HUDEP-2 (cell line): ENCODE data around the gene SOCS2.
"Not testable (repeated sequence)": the region's sequence is repeated elsewhere in the genome, so short reads cannot be mapped to it uniquely, and the experiment has no call there.

Experiments used
- DNase-seq, 76 experiments: peaks; one replicate each; lab custom pipeline; 2025; ENCODE audit not compliant: unreplicated experiment in 76 of 76; lab: John Stamatoyannopoulos, UW

Gene SOCS2

GRCh38 chr12:93571925-93572711 lies at the start of gene SOCS2:
TSS of gene SOCS2 (plus strand) at chr12:93572675. CDS start at chr12:93572898, 223 bp downstream.
- peak in 52 of 76 experiments; percentile 6 to 71 (median 45) for DNase-seq

GRCh38 chr12:93524386-93525133 lies 47.9 kb upstream of the SOCS2 start:
- DNase-seq: no peak

GRCh38 chr12:93526786-93527428 lies 45.6 kb upstream of the SOCS2 start:
- DNase-seq: peak in 1 of 76 experiments; percentile 6

- no peak for DNase-seq
Observed at GRCh38 chr12:93530358-93530757, 42.1 kb upstream of the SOCS2 start.

GRCh38 chr12:93533310-93533709 lies 39.2 kb upstream of the SOCS2 start:
- DNase-seq: no peak

GRCh38 chr12:93536111-93536765 lies 36.2 kb upstream of the SOCS2 start:
- no peak for DNase-seq

- DNase-seq: no peak
Observed at GRCh38 chr12:93536766-93537488, 35.5 kb upstream of the SOCS2 start.

GRCh38 chr12:93537769-93538168 lies 34.7 kb upstream of the SOCS2 start:
- no peak for DNase-seq

- no peak for DNase-seq
Observed at GRCh38 chr12:93539821-93540220, 32.7 kb upstream of the SOCS2 start.

- DNase-seq: no peak
Observed at GRCh38 chr12:93540466-93540865, 32.0 kb upstream of the SOCS2 start.

- no peak for DNase-seq
Observed at GRCh38 chr12:93541578-93542225, 30.8 kb upstream of the SOCS2 start.

GRCh38 chr12:93547778-93548177 lies 24.7 kb upstream of the SOCS2 start:
- DNase-seq: no peak

- DNase-seq: no peak
Observed at GRCh38 chr12:93549174-93549573, 23.3 kb upstream of the SOCS2 start.

GRCh38 chr12:93550748-93551611 lies 21.5 kb upstream of the SOCS2 start:
- no peak for DNase-seq

GRCh38 chr12:93552427-93552826 lies 20.0 kb upstream of the SOCS2 start:
- no peak for DNase-seq

- DNase-seq: not testable (repeated sequence)
Observed at GRCh38 chr12:93557879-93558278, 14.6 kb upstream of the SOCS2 start.

- not testable (repeated sequence) for DNase-seq
Observed at GRCh38 chr12:93558685-93559084, 13.8 kb upstream of the SOCS2 start.

- peak in 4 of 76 experiments; percentile 2 to 13 (median 8) for DNase-seq
Observed at GRCh38 chr12:93563807-93564538, 8.5 kb upstream of the SOCS2 start.
